ENCODE measurements around the gene RPTOR. TPM values are rescaled to one million over a fixed set of nuclear protein-coding genes. Genes with fewer than 3 reads are reported as not detected.

Gene RPTOR
- polyA plus RNA-seq, 1 donor (not counting 4 experiments of a cell fraction or from before 2014, with no cell fraction given) = 4.0 TPM

- Histone ChIP-seq H3K4me3 (ENCODE audit: control insufficient read depth in 2 of 3, extremely low read depth in 1 of 3, insufficient read depth in 2 of 3, low read depth in 1 of 3, low read length in 3 of 3) (no peak overlapping the region), H3K4me1 (ENCODE audit: control insufficient read depth, extremely low read depth, insufficient read depth, low read length) (peaks cover 3% of the 10 kb centered on the region), H3K4me2 (ENCODE audit: control insufficient read depth, extremely low read depth, insufficient read depth, low read depth, low read length) (no peak overlapping the region), H3K36me3 (ENCODE audit: control insufficient read depth in 2 of 2, extremely low read depth in 1 of 2, insufficient read depth in 2 of 2, low read length in 2 of 2) (peaks cover 3 to 4% of the 10 kb centered on the region in 2 experiments), H3K9me3 (ENCODE audit: control insufficient read depth, low read depth, low read length) (no peaks in the 10 kb centered on the region), H3K79me2 (ENCODE audit: control insufficient read depth, insufficient read depth, low read length) (peaks cover 22% of the 10 kb centered on the region), H3K9ac (ENCODE audit: control insufficient read depth, extremely low read depth, insufficient read depth, low read length) (no peak overlapping the region), H3K27ac (ENCODE audit: control insufficient read depth, insufficient read depth, low read length) (no peak overlapping the region), H4K20me1 (ENCODE audit: control insufficient read depth, extremely low read depth, insufficient read depth, low read length) (peaks cover 4% of the 10 kb centered on the region), H3K27me3 (ENCODE audit: control insufficient read depth, extremely low read depth, insufficient read depth, low read length) (no peaks in the 10 kb centered on the region), H2AFZ (ENCODE audit: control insufficient read depth, low read length) (no peak overlapping the region), H3K9me1 (ENCODE audit: control insufficient read depth, extremely low read depth, insufficient read depth, low read length) (no peaks in the 10 kb centered on the region)
- TF ChIP-seq CTCF (optimal IDR thresholded peaks at IDR 0.05 in 1 of 3, IDR thresholded peaks at IDR 0.05 in 1 of 3, conservative IDR thresholded peaks at IDR 0.05 in 1 of 3; ENCODE audit: extremely low read depth in 1 of 3, insufficient read depth in 2 of 3, low read length in 3 of 3) = no peak
- no peak for TF ChIP-seq EZH2 (IDR thresholded peaks at IDR 0.05; ENCODE audit: low read length)
- no peak for DNase-seq (ENCODE audit: low read depth, low spot score)
- FAIRE-seq = no peak
- dilution Hi-C loops (cut with MboI; ENCODE audit: extremely low pct_ligation_motif_present, low sequenced_read_pairs) = no loop called here
These were observed 123.0 kb downstream of the RPTOR start for GRCh38 chr17:80667462-80668277.

- Histone ChIP-seq H3K4me1 (ENCODE audit: control insufficient read depth, extremely low read depth, insufficient read depth, low read length) (peaks cover 3% of the 10 kb centered on the region), H3K36me3 (ENCODE audit: control insufficient read depth in 2 of 2, extremely low read depth in 1 of 2, insufficient read depth in 2 of 2, low read length in 2 of 2) (peaks cover 3 to 4% of the 10 kb centered on the region in 2 experiments), H3K9me1 (ENCODE audit: control insufficient read depth, extremely low read depth, insufficient read depth, low read length) (no peaks in the 10 kb centered on the region), H3K9me3 (ENCODE audit: control insufficient read depth, low read depth, low read length) (no peaks in the 10 kb centered on the region), H3K27me3 (ENCODE audit: control insufficient read depth, extremely low read depth, insufficient read depth, low read length) (no peaks in the 10 kb centered on the region), H3K4me2 (ENCODE audit: control insufficient read depth, extremely low read depth, insufficient read depth, low read depth, low read length) (no peak overlapping the region), H3K27ac (ENCODE audit: control insufficient read depth, insufficient read depth, low read length) (no peak overlapping the region), H3K4me3 (ENCODE audit: control insufficient read depth in 2 of 3, extremely low read depth in 1 of 3, insufficient read depth in 2 of 3, low read depth in 1 of 3, low read length in 3 of 3) (no peak overlapping the region), H3K79me2 (ENCODE audit: control insufficient read depth, insufficient read depth, low read length) (peaks cover 22% of the 10 kb centered on the region), H4K20me1 (ENCODE audit: control insufficient read depth, extremely low read depth, insufficient read depth, low read length) (peaks cover 4% of the 10 kb centered on the region), H3K9ac (ENCODE audit: control insufficient read depth, extremely low read depth, insufficient read depth, low read length) (no peak overlapping the region), H2AFZ (ENCODE audit: control insufficient read depth, low read length) (no peak overlapping the region)
- FAIRE-seq = no peak
- dilution Hi-C loops (cut with MboI; ENCODE audit: extremely low pct_ligation_motif_present, low sequenced_read_pairs) = no loop called here
- no peak for DNase-seq (ENCODE audit: low read depth, low spot score)
- TF ChIP-seq CTCF (optimal IDR thresholded peaks at IDR 0.05 in 1 of 3, IDR thresholded peaks at IDR 0.05 in 1 of 3, conservative IDR thresholded peaks at IDR 0.05 in 1 of 3; ENCODE audit: extremely low read depth in 1 of 3, insufficient read depth in 2 of 3, low read length in 3 of 3) (no peak), EZH2 (IDR thresholded peaks at IDR 0.05; ENCODE audit: low read length) (no peak)
These were observed 123.9 kb downstream of the RPTOR start for GRCh38 chr17:80668375-80669148.

All from keratinocyte (primary cell).